K562 treated with DMSO at 1 percent for 12 hours (cell line): ENCODE measurements around the gene FBXO48. TPM values are rescaled to one million over a fixed set of nuclear protein-coding genes. Genes with fewer than 3 reads are reported as not detected.

Experiments used
- total RNA-seq: library from RNA; unstranded; fragments of 300-600 nt; gene quantifications from 2 replicates; pipeline ENCODE4 v1.2.3, GENCODE V29; 2022; ENCODE audit not compliant: insufficient read depth

The FBXO48 gene
- total RNA-seq: 0.43 and 1.1 TPM in 2 replicates

GRCh38 chr2:68467077-68467960 lies at the start of gene FBXO48, which contains the start of gene APLF:
Gene FBXO48 (minus strand): TSS chr2:68467294. CDS start chr2:68465145, 2,149 bp downstream.
Gene APLF (plus strand): TSS chr2:68467585. CDS start chr2:68467732, 147 bp downstream.

Other genes with a start within 250 kb of the FBXO48 start
- 21.8 and 47.8 TPM in 2 replicates for gene PPP3R1, start 214.8 kb downstream of the FBXO48 start, total RNA-seq
- gene CNRIP1, start 147.3 kb downstream of the FBXO48 start, total RNA-seq: 3.0 and 4.5 TPM in 2 replicates
- gene PLEK, start 102.0 kb downstream of the FBXO48 start, total RNA-seq: 0.45 and 0.69 TPM in 2 replicates
- 1.2 and 1.8 TPM in 2 replicates for gene APLF, start 291 bp upstream of the FBXO48 start, total RNA-seq
- 0.18 and 0.36 TPM in 2 replicates for gene PROKR1, start 176.3 kb upstream of the FBXO48 start, total RNA-seq